ENCODE data around the gene FKBP14. TPM values are rescaled to one million over a fixed set of nuclear protein-coding genes. Genes with fewer than 3 reads are reported as not detected.

Gene FKBP14
- total and polyA plus RNA-seq, 11 donors, result 2.5 to 19.0 (median 13.2) TPM

GRCh38 chr7:30012757-30013156, 13.7 kb downstream of the FKBP14 start:
- Histone ChIP-seq H3K27ac (no peak overlapping the region), H3K4me3 (no peak overlapping the region), H3K36me3 (peaks cover 0 to 40% (median 28%) of the 10 kb centered on the region in 9 donors), H3K9me3 (no peaks in the 10 kb centered on the region), H3K4me1 (no peaks in the 10 kb centered on the region), H3K27me3 (no peaks in the 10 kb centered on the region)
- TF ChIP-seq POLR2A (IDR thresholded peaks at IDR 0.05) (no peak), CTCF (IDR thresholded peaks at IDR 0.05) (no peak)
- no peak for DNase-seq
- 77 to 90% (median 86%) methylated on average over 3 of the region's 3 CpGs for WGBS, 4 donors
- no peak for ATAC-seq
- intact Hi-C loops (cut with DNase I), result no loop called here

- TF ChIP-seq POLR2A (IDR thresholded peaks at IDR 0.05), result no peak
- no peak for TF ChIP-seq CTCF (IDR thresholded peaks at IDR 0.05)
- ATAC-seq (no peak), DNase-seq (no peak)
- Histone ChIP-seq H3K27me3 (no peaks in the 10 kb centered on the region), H3K4me3 (no peak overlapping the region), H3K4me1 (no peaks in the 10 kb centered on the region), H3K36me3 (peaks cover 0 to 22% (median 14%) of the 10 kb centered on the region in 9 donors), H3K9me3 (no peaks in the 10 kb centered on the region), H3K27ac (no peak overlapping the region)
- intact Hi-C loops (cut with DNase I), result no loop called here
- 90 to 92% (median 92%) methylated on average over 6 of the region's 6 CpGs for WGBS, 4 donors
Measured at GRCh38 chr7:30010021-30010420, 16.5 kb downstream of the FKBP14 start.

GRCh38 chr7:30005464-30005863, 21.0 kb downstream of the FKBP14 start:
- no peak for TF ChIP-seq POLR2A (IDR thresholded peaks at IDR 0.05)
- no peaks in the 10 kb centered on the region for H3K27me3 ChIP-seq
- no peak overlapping the region for H3K4me3 ChIP-seq
- DNase-seq, result no peak
- intact Hi-C loops (cut with DNase I), result no loop called here
- H3K4me1 ChIP-seq, result peaks cover 0 to 4% (median 0%) of the 10 kb centered on the region in 12 donors
- 60 to 66% (median 62%) methylated on average over 3 of the region's 3 CpGs for WGBS, 4 donors
- H3K27ac ChIP-seq, result no peak overlapping the region
- no peaks in the 10 kb centered on the region for H3K9me3 ChIP-seq
- no peaks in the 10 kb centered on the region for H3K36me3 ChIP-seq
- ATAC-seq, result no peak

- H3K4me3 ChIP-seq, result no peak overlapping the region
- DNase-seq (no peak), ATAC-seq (no peak)
- H3K9me3 ChIP-seq, result no peaks in the 10 kb centered on the region
- WGBS, 4 donors, result 72 to 75% (median 74%) methylated on average over 6 of the region's 6 CpGs
- peaks cover 0 to 4% (median 0%) of the 10 kb centered on the region in 12 donors for H3K4me1 ChIP-seq
- H3K27ac ChIP-seq, result no peak overlapping the region
- no peaks in the 10 kb centered on the region for H3K27me3 ChIP-seq
- no peaks in the 10 kb centered on the region for H3K36me3 ChIP-seq
- intact Hi-C loops (cut with DNase I), result no loop called here
- TF ChIP-seq CTCF (IDR thresholded peaks at IDR 0.05) (no peak), POLR2A (IDR thresholded peaks at IDR 0.05) (no peak)
Measured at GRCh38 chr7:30003098-30003497, 23.4 kb downstream of the FKBP14 start.

- H3K4me1 ChIP-seq, result peaks cover 0 to 4% (median 0%) of the 10 kb centered on the region in 12 donors
- H3K27me3 ChIP-seq, result no peaks in the 10 kb centered on the region
- DNase-seq (no peak), ATAC-seq (no peak)
- H3K27ac ChIP-seq, result no peak overlapping the region
- H3K9me3 ChIP-seq, result no peaks in the 10 kb centered on the region
- no peaks in the 10 kb centered on the region for H3K36me3 ChIP-seq
- WGBS, 4 donors, result 94 to 98% (median 95%) methylated on average over 2 of the region's 2 CpGs
- intact Hi-C loops (cut with DNase I), result no loop called here
- TF ChIP-seq POLR2A (IDR thresholded peaks at IDR 0.05) (no peak), CTCF (IDR thresholded peaks at IDR 0.05) (no peak)
- no peak overlapping the region for H3K4me3 ChIP-seq
Measured at GRCh38 chr7:30001998-30002397, 24.5 kb downstream of the FKBP14 start.
